SK-N-MC (cell line): ENCODE data around the gene GNAQ.

Experiments used
- EZH2 ChIP-seq: fragments of 200-600 bp; sonication (generic); IDR thresholded peaks from one replicate; pipeline ENCODE4 v1.6.1; 2017; ENCODE audit warnings: antibody characterized with exemption
- FOXP2 ChIP-seq: optimal IDR thresholded peaks from 2 replicates; pipeline ENCODE3; 2011; ENCODE audit warnings: mild to moderate bottlenecking, moderate library complexity; ENCODE audit not compliant: insufficient read depth; ENCODE audit errors: extremely low read length, control extremely low read depth
- POLR2AphosphoS5 ChIP-seq: IDR thresholded peaks from 2 replicates; pipeline ENCODE4 v1.6.1; 2012; ENCODE audit warnings: mild to moderate bottlenecking, low read depth, low read length, borderline replicate concordance

- TF ChIP-seq POLR2AphosphoS5 (no peak), EZH2 (no peak), FOXP2 (no peak)
Observed at GRCh38 chr9:77978086-77978781, 53.4 kb downstream of the GNAQ start.
